ENCODE results near the gene HSDL1.
"Not testable (repeated sequence)": the region's sequence is repeated elsewhere in the genome, so short reads cannot be mapped to it uniquely, and the experiment has no call there.

DNA sequence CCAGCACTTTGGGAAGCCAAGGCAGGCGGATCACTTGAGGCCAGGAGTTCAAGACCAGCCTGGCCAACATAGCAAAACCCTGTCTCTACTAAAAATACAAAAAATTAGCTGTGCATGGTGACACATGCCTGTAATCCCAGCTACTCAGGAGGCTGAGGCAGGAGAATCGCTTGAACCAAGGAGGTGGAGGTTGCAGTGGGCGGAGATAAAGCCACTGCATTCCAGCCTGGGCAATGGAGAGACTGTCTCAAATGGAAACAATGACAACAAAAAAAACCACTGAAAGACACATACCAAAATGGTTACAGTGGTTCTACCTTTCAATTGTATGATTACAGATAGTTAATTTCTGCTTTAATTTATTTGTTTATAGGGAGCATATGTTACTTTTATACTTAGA lies 33.0 kb downstream of the HSDL1 start:
- TF ChIP-seq, protein P1, sequence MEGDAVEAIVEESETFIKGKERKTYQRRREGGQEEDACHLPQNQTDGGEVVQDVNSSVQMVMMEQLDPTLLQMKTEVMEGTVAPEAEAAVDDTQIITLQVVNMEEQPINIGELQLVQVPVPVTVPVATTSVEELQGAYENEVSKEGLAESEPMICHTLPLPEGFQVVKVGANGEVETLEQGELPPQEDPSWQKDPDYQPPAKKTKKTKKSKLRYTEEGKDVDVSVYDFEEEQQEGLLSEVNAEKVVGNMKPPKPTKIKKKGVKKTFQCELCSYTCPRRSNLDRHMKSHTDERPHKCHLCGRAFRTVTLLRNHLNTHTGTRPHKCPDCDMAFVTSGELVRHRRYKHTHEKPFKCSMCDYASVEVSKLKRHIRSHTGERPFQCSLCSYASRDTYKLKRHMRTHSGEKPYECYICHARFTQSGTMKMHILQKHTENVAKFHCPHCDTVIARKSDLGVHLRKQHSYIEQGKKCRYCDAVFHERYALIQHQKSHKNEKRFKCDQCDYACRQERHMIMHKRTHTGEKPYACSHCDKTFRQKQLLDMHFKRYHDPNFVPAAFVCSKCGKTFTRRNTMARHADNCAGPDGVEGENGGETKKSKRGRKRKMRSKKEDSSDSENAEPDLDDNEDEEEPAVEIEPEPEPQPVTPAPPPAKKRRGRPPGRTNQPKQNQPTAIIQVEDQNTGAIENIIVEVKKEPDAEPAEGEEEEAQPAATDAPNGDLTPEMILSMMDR (IDR thresholded peaks at IDR 0.05; ENCODE audit: low read depth, low read length), result not testable (repeated sequence)
- TF ChIP-seq EZH2phosphoT487 (IDR thresholded peaks at IDR 0.05; ENCODE audit: low read depth), result not testable (repeated sequence)
